ENCODE measurements around the gene CDYL2. TPM values are rescaled to one million over a fixed set of nuclear protein-coding genes. Genes with fewer than 3 reads are reported as not detected.

Gene CDYL2
- total RNA-seq, 2 donors from 2014 or later: 1.6 to 7.8 TPM

- Histone ChIP-seq H3K27ac (no peak overlapping the region), H3K4me3 (no peak overlapping the region), H3K9me3 (no peaks in the 10 kb centered on the region), H3K4me1 (no peaks in the 10 kb centered on the region), H3K36me3 (replicated peaks in 1 of 2; ENCODE audit: insufficient read depth in 1 of 2, low read depth in 2 of 2) (no peaks in the 10 kb centered on the region), H3K27me3 (no peaks in the 10 kb centered on the region)
- ATAC-seq (no peak), DNase-seq (no peak)
- 60 to 64% methylated on average over 6 of the region's 6 CpGs for WGBS, 2 donors
- intact Hi-C loops (cut with DNase I): no loop called here
- TF ChIP-seq POLR2A (IDR thresholded peaks at IDR 0.05): no peak
- TF ChIP-seq, protein P1, sequence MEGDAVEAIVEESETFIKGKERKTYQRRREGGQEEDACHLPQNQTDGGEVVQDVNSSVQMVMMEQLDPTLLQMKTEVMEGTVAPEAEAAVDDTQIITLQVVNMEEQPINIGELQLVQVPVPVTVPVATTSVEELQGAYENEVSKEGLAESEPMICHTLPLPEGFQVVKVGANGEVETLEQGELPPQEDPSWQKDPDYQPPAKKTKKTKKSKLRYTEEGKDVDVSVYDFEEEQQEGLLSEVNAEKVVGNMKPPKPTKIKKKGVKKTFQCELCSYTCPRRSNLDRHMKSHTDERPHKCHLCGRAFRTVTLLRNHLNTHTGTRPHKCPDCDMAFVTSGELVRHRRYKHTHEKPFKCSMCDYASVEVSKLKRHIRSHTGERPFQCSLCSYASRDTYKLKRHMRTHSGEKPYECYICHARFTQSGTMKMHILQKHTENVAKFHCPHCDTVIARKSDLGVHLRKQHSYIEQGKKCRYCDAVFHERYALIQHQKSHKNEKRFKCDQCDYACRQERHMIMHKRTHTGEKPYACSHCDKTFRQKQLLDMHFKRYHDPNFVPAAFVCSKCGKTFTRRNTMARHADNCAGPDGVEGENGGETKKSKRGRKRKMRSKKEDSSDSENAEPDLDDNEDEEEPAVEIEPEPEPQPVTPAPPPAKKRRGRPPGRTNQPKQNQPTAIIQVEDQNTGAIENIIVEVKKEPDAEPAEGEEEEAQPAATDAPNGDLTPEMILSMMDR (IDR thresholded peaks at IDR 0.05): no peak
Measured at GRCh38 chr16:80570106-80570478, 234.3 kb downstream of the CDYL2 start.

DNA sequence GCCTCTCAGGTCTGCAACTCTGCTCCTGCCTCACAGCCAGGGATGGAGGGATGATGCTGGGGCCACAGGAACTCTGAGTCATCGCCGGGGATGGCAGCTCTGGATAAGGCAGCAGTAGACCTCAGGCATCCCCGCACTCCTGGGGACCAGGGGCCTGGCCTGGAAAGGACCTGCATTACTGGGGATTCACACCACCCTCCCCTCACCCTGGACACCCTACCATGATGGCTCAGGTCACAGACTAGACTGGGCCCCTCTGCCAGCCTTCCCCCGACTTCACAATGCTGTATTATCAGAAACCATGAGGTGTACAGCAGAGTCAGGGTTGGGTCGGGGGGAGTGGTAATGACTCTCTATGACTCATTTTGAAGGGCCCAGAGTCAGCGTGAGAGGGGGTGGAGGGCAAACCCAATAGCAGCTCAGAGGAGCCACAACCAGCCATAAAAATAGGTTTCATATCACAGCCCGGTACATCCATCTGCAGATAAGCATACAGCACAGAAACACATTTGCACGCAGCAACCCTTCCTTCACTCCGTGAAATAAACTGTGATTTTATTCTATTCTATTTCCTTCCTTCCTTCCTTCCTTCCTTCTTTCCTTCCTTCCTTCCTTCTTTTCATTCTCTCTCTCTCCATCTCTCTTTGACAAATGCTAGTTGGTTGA is 234.8 kb downstream of the CDYL2 start:
- TF ChIP-seq POLR2A (IDR thresholded peaks at IDR 0.05): no peak
- TF ChIP-seq, protein P1 (IDR thresholded peaks at IDR 0.05): no peak
- Histone ChIP-seq H3K9me3 (no peaks in the 10 kb centered on the region), H3K27me3 (no peaks in the 10 kb centered on the region), H3K36me3 (replicated peaks in 1 of 2; ENCODE audit: insufficient read depth in 1 of 2, low read depth in 2 of 2) (no peaks in the 10 kb centered on the region), H3K4me3 (no peak overlapping the region), H3K4me1 (no peaks in the 10 kb centered on the region), H3K27ac (no peak overlapping the region)
- intact Hi-C loops (cut with DNase I): no loop called here
- DNase-seq: no peak
- no peak for ATAC-seq
- 76 to 86% methylated on average over 6 to 9 of the region's 9 CpGs for WGBS, 2 donors

DNA sequence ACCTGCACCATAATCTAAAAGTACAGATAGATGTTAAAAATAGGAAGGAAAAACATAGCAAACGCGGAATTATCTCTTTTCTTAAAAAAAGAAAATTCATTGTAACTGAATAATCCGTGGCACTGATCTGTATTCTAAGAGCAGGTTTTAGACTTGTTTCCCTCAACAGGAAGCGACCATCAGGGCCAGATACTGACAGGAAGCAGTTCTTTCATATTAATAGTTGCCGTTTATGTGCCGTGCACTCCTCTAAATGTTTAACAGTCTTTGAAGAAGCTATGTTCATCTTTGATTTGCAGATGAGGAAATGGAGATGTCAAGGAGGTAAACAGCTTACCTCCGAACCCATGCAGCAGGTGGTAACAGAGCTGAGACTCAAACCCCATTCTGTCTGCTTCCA is 240.0 kb downstream of the CDYL2 start:
- no peak for DNase-seq
- Histone ChIP-seq H3K27ac (no peak overlapping the region), H3K9me3 (no peaks in the 10 kb centered on the region), H3K27me3 (no peaks in the 10 kb centered on the region), H3K36me3 (replicated peaks in 1 of 2; ENCODE audit: insufficient read depth in 1 of 2, low read depth in 2 of 2) (no peaks in the 10 kb centered on the region), H3K4me1 (no peaks in the 10 kb centered on the region), H3K4me3 (no peak overlapping the region)
- no peak for TF ChIP-seq POLR2A (IDR thresholded peaks at IDR 0.05)
- TF ChIP-seq, protein P1 (IDR thresholded peaks at IDR 0.05): no peak
- WGBS, 2 donors: 56 to 67% methylated on average over 7 of the region's 7 CpGs
- intact Hi-C loops (cut with DNase I): no loop called here
- no peak for ATAC-seq

- no peak for TF ChIP-seq POLR2A (IDR thresholded peaks at IDR 0.05)
- TF ChIP-seq, protein P1 (IDR thresholded peaks at IDR 0.05): no peak
- DNase-seq (no peak), ATAC-seq (no peak)
- Histone ChIP-seq H3K27me3 (no peaks in the 10 kb centered on the region), H3K4me3 (no peak overlapping the region), H3K9me3 (no peaks in the 10 kb centered on the region), H3K27ac (no peak overlapping the region), H3K4me1 (no peaks in the 10 kb centered on the region), H3K36me3 (replicated peaks in 1 of 2; ENCODE audit: insufficient read depth in 1 of 2, low read depth in 2 of 2) (no peaks in the 10 kb centered on the region)
- intact Hi-C loops (cut with DNase I): no loop called here
- WGBS, 2 donors: 84 to 88% methylated on average over 2 to 3 of the region's 3 CpGs
Measured at GRCh38 chr16:80563066-80563465, 241.3 kb downstream of the CDYL2 start.

- TF ChIP-seq POLR2A (IDR thresholded peaks at IDR 0.05): no peak
- TF ChIP-seq, protein P1 (IDR thresholded peaks at IDR 0.05): no peak
- WGBS, 2 donors: 41 to 58% methylated on average over 4 of the region's 4 CpGs
- ATAC-seq: no peak
- Histone ChIP-seq H3K9me3 (no peaks in the 10 kb centered on the region), H3K36me3 (replicated peaks in 1 of 2; ENCODE audit: insufficient read depth in 1 of 2, low read depth in 2 of 2) (no peaks in the 10 kb centered on the region), H3K4me3 (no peak overlapping the region), H3K4me1 (no peaks in the 10 kb centered on the region), H3K27me3 (no peaks in the 10 kb centered on the region), H3K27ac (no peak overlapping the region)
- DNase-seq: no peak
- intact Hi-C loops (cut with DNase I): no loop called here
Measured at GRCh38 chr16:80559369-80559768, 245.0 kb downstream of the CDYL2 start.

Measured in body of pancreas (tissue), 4 donors.